ENCODE results near the gene ASIC2.

Gene ASIC2

DNA sequence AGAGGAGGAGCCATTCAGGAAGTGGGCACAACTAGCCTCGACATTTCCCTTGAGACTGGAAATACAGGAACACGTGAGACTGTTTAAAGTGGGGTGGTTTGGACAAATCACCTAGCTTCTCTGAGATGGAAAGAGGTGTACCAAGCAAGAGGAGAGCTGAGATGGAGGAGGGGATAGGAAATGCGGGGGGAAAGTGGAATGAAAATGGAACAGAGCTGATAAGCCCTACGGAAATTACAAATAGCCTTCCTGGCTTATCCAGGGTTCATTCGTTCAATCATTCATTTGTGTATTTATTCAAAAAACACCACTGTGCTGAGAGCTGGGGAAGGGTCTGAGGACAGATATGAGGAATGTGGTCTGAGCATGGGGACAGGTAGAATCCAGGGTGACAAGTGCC is 64.1 kb downstream of the ASIC2 start:
- no peak overlapping the region for H3K27ac ChIP-seq
- TF ChIP-seq, protein P1, sequence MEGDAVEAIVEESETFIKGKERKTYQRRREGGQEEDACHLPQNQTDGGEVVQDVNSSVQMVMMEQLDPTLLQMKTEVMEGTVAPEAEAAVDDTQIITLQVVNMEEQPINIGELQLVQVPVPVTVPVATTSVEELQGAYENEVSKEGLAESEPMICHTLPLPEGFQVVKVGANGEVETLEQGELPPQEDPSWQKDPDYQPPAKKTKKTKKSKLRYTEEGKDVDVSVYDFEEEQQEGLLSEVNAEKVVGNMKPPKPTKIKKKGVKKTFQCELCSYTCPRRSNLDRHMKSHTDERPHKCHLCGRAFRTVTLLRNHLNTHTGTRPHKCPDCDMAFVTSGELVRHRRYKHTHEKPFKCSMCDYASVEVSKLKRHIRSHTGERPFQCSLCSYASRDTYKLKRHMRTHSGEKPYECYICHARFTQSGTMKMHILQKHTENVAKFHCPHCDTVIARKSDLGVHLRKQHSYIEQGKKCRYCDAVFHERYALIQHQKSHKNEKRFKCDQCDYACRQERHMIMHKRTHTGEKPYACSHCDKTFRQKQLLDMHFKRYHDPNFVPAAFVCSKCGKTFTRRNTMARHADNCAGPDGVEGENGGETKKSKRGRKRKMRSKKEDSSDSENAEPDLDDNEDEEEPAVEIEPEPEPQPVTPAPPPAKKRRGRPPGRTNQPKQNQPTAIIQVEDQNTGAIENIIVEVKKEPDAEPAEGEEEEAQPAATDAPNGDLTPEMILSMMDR (conservative IDR thresholded peaks at IDR 0.05): no peak

DNA sequence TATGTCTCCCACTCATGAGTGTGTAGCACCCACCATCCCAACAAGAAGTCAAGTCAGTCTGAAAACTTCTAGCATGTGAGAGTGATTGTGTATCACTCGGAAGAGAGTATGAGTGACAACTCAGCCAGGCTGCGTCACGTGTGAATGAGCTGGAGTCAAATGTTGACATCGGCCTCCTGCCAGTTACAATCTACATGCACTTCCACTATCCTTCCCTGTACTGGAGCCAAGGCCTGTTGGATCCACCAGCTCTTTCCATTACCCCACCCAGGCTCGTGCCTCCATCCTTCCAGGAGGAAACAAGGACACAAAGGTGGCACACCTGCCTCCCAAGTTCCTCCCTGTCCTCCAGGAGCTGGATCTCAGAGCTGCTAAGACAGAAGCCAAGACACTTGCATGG is 64.5 kb downstream of the ASIC2 start:
- no peak overlapping the region for H3K27ac ChIP-seq
- TF ChIP-seq, protein P1 (conservative IDR thresholded peaks at IDR 0.05): no peak

DNA sequence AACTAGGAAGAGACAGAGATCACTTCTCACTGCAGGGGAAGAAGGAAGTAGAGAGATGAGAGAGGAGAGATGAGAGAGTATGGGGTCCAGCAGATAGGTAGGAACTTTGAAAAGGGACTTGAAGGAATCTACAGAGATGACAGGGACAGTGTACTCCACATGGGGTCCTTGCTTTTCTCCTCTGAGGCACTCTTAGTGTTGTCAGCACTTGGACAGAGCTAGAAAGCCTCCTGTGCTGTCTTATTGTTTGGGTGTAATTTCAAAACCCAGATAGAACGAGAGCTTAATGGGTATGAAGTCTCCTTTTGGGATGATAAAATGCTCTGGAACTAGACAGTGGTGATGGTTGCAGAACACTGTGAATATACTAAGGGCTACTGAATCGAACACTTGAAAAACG is 65.2 kb downstream of the ASIC2 start:
- TF ChIP-seq, protein P1 (conservative IDR thresholded peaks at IDR 0.05): no peak
- no peak overlapping the region for H3K27ac ChIP-seq

DNA sequence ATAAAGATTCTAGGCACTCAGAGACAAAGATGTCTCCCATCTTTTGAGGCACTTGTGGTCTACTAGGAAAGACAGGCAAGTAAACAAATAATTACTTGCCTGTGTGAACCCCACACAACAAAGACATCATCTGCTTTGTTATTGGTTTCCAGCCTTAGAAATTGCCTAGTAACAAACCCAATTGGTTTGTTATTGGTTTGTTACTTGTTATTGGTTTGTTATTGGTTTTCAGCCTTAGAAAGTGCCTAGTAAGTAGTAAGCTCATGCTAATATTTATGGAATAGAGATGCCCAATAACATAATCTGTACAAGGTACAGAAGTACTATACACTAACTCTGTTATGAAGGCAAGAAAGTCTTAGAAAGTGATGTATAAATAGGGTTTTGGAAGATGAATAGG is 67.1 kb downstream of the ASIC2 start:
- H3K27ac ChIP-seq: no peak overlapping the region
- TF ChIP-seq, protein P1 (conservative IDR thresholded peaks at IDR 0.05): no peak

DNA sequence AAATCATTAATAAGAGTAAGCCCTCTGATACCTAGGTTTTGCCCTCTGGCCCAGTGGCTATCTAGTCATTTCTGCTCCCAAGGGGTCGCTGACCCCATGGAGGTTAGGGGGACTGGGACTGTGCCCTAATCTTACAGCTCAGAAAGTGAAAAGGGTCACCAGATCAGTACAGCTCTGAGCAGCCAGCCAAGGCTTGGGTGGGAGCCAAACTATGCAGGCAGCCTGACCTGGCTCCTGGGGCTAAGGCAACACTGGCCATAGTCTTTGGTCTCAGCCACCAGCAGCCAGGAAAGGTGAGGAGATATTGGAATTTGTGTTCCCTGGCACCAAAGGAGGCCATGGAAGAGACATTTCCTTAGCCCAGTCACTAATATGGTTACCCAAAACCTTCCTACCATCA is 67.6 kb downstream of the ASIC2 start:
- H3K27ac ChIP-seq: no peak overlapping the region
- TF ChIP-seq, protein P1 (conservative IDR thresholded peaks at IDR 0.05): no peak

DNA sequence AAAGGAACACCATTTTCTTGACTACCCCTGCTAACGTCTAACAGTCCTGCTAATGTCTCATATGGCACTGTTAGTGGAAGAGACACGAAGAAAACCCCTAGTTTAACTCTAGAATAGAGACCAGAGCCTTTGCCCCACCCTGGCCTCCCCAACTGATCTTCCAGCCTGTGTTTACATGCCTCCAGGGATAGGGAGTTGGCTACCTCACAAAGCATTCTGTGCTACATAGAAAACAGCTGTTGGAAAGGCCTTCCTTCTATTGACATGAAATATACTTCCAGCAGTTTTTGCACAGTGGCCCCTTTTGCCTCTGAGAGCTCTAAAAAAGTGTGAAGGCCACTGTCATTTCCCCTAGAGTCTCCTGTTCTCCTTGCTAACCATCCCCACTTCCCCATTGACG is 73.1 kb downstream of the ASIC2 start:
- H3K27ac ChIP-seq: no peak overlapping the region
- TF ChIP-seq, protein P1 (conservative IDR thresholded peaks at IDR 0.05): no peak

DNA sequence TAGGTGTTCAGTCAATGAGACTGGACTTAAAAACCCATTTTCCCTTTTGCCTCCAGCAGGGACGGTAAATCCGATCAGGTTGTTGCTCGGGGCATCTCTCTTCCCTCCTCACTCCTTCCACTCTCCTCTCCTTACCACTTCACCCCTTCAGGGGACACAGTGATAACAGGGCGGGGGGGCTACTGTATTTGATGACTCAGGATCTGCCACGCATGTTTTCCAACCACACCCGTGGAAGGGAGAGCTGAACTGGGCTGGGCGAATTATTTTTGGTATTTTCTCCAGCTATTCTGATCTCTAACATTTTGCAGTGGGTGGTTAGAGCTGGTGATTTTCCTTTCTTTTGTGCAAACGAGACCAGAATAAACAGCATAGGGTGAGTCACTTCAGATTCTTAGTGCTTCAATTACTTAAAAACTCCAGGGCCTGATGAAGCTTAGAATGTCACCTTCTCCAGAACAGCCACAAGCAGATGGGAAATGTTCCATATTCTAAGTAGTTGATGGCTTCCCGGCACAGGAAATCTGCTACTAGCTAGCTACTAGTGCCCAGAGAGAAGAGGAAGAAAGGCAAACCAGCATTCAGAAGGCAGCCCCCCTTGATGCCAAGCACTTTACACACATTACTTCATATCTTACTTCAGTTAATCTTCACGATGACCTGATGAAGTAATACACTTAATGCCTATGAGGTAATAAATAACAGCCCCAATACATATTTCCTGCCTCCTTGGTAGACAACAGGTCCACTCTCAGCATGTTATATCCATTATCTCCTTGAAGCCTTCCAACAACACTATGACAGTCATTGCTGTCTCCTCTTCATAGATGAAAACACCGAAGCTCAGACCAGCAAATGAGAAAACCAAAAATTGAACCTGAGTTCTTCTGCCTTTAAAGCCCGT is 74.1 kb downstream of the ASIC2 start:
- no peak overlapping the region for H3K27ac ChIP-seq
- TF ChIP-seq, protein P1 (conservative IDR thresholded peaks at IDR 0.05): no peak
